ENCODE data around the gene MLLT6.

The MLLT6 gene

GRCh38 chr17:38658741-38659345 is 46.2 kb upstream of the MLLT6 start:
- no peak for TF ChIP-seq CTCF (conservative IDR thresholded peaks at IDR 0.05; ENCODE audit: low read depth, low read length)
- Histone ChIP-seq H3K36me3 (ENCODE audit: insufficient read depth) (no peaks in the 10 kb centered on the region), H2AFZ (ENCODE audit: low read depth) (no peak overlapping the region)

GRCh38 chr17:38659415-38659814 is 45.7 kb upstream of the MLLT6 start:
- H3K4me2 ChIP-seq = no peak overlapping the region

More at GRCh38 chr17:38658741-38659345, 46.2 kb upstream of the MLLT6 start:
- H3K4me1 ChIP-seq (ENCODE audit: low read depth, poor library complexity, severe bottlenecking) = peaks cover 15% of the 10 kb centered on the region
- no peak overlapping the region for H3K9ac ChIP-seq
- H3K27ac ChIP-seq = no peak overlapping the region
- H4K20me1 ChIP-seq (ENCODE audit: insufficient read depth) = no peaks in the 10 kb centered on the region
- no peaks in the 10 kb centered on the region for H3K27me3 ChIP-seq (ENCODE audit: insufficient read depth, low read depth)
- H3K79me2 ChIP-seq (ENCODE audit: insufficient read depth, low read depth) = no peaks in the 10 kb centered on the region
- no peak overlapping the region for H3K4me3 ChIP-seq (IDR thresholded peaks at IDR 0.05; ENCODE audit: insufficient read depth, low read depth, low read length)
- no peak overlapping the region for H3K4me2 ChIP-seq

GRCh38 chr17:38660097-38661025 is 44.7 kb upstream of the MLLT6 start:
- Histone ChIP-seq H3K79me2 (ENCODE audit: insufficient read depth, low read depth) (no peaks in the 10 kb centered on the region), H3K27ac (no peak overlapping the region), H3K9ac (no peak overlapping the region), H2AFZ (ENCODE audit: low read depth) (no peak overlapping the region), H3K4me1 (ENCODE audit: low read depth, poor library complexity, severe bottlenecking) (peaks cover 9% of the 10 kb centered on the region), H3K4me3 (IDR thresholded peaks at IDR 0.05; ENCODE audit: insufficient read depth, low read depth, low read length) (no peak overlapping the region), H4K20me1 (ENCODE audit: insufficient read depth) (no peaks in the 10 kb centered on the region), H3K27me3 (ENCODE audit: insufficient read depth, low read depth) (no peaks in the 10 kb centered on the region), H3K4me2 (no peak overlapping the region), H3K36me3 (ENCODE audit: insufficient read depth) (no peaks in the 10 kb centered on the region)
- TF ChIP-seq CTCF (conservative IDR thresholded peaks at IDR 0.05; ENCODE audit: low read depth, low read length) = no peak

More at GRCh38 chr17:38659415-38659814, 45.7 kb upstream of the MLLT6 start:
- Histone ChIP-seq H3K9ac (no peak overlapping the region), H2AFZ (ENCODE audit: low read depth) (no peak overlapping the region), H3K79me2 (ENCODE audit: insufficient read depth, low read depth) (no peaks in the 10 kb centered on the region), H3K27me3 (ENCODE audit: insufficient read depth, low read depth) (no peaks in the 10 kb centered on the region), H3K36me3 (ENCODE audit: insufficient read depth) (no peaks in the 10 kb centered on the region), H3K4me3 (IDR thresholded peaks at IDR 0.05; ENCODE audit: insufficient read depth, low read depth, low read length) (no peak overlapping the region), H3K4me1 (ENCODE audit: low read depth, poor library complexity, severe bottlenecking) (peaks cover 15% of the 10 kb centered on the region), H3K27ac (no peak overlapping the region), H4K20me1 (ENCODE audit: insufficient read depth) (no peaks in the 10 kb centered on the region)
- no peak for TF ChIP-seq CTCF (conservative IDR thresholded peaks at IDR 0.05; ENCODE audit: low read depth, low read length)

- Histone ChIP-seq H4K20me1 (ENCODE audit: insufficient read depth) (no peaks in the 10 kb centered on the region), H3K9ac (no peak overlapping the region), H3K27ac (no peak overlapping the region), H3K36me3 (ENCODE audit: insufficient read depth) (no peaks in the 10 kb centered on the region), H3K79me2 (ENCODE audit: insufficient read depth, low read depth) (no peaks in the 10 kb centered on the region), H3K4me3 (IDR thresholded peaks at IDR 0.05; ENCODE audit: insufficient read depth, low read depth, low read length) (no peak overlapping the region), H3K4me2 (no peak overlapping the region), H3K4me1 (ENCODE audit: low read depth, poor library complexity, severe bottlenecking) (peaks cover 9% of the 10 kb centered on the region), H3K27me3 (ENCODE audit: insufficient read depth, low read depth) (no peaks in the 10 kb centered on the region), H2AFZ (ENCODE audit: low read depth) (peak overlapping the region; percentile 60; the same call in 1 of the 2 replicates)
- peak; percentile 95 for TF ChIP-seq CTCF (conservative IDR thresholded peaks at IDR 0.05; ENCODE audit: low read depth, low read length)
Measured at GRCh38 chr17:38663125-38663751, 41.8 kb upstream of the MLLT6 start.

All from KMS-11 (cell line).